Upper lobe of right lung (tissue), 1 donor: ENCODE measurements around the gene TENM4. TPM values are rescaled to one million over a fixed set of nuclear protein-coding genes. Genes with fewer than 3 reads are reported as not detected.

Experiments used
- ATAC-seq: fragments of 200-7000 bp; cut with Tn5 transposase; one replicate; pipeline ENCODE4 v1.9.1; 2020; ENCODE audit warnings: mild to moderate bottlenecking, moderate library complexity
- DNase-seq: peaks from one replicate; pipeline ENCODE4 v3.0.0-alpha.2; 2020
- H3K27ac ChIP-seq: fragments of 200-600 bp; one replicate; pipeline ENCODE4 v1.8.0; 2022
- H3K27me3 ChIP-seq: fragments of 200-600 bp; one replicate; pipeline ENCODE4 v1.8.0; 2022; ENCODE audit warnings: mild to moderate bottlenecking
- H3K36me3 ChIP-seq: fragments of 200-600 bp; one replicate; pipeline ENCODE4 v1.8.0; 2022
- H3K4me1 ChIP-seq: fragments of 200-600 bp; one replicate; pipeline ENCODE4 v1.8.0; 2022
- H3K4me3 ChIP-seq: fragments of 200-600 bp; one replicate; pipeline ENCODE4 v1.8.0; 2022; ENCODE audit warnings: mild to moderate bottlenecking
- H3K9me3 ChIP-seq: fragments of 200-600 bp; one replicate; pipeline ENCODE4 v1.8.0; 2022
- CTCF ChIP-seq: fragments of 200-600 bp; IDR thresholded peaks from one replicate; pipeline ENCODE4 v1.8.0; 2022; ENCODE audit warnings: antibody characterized with exemption
- intact Hi-C: fragments of 100-400 bp; cut with DNase I; formaldehyde crosslinking; loops from one replicate; pipeline ENCODE4 v1.11.0; 2022
- total RNA-seq: library from RNA; stranded (reverse); fragmentation: NEBNext Ultra II Directional; extraction: Animal tissue kit (Norgen Biotek cat#: 25700); gene quantifications from one replicate; pipeline ENCODE4 v1.2.1, GENCODE V29; 2021
- donor health status: DM: no; HTN: yes; CAD: no; lungs with severe emphysema.

Gene TENM4
- total RNA-seq, 1 donor from 2014 or later, result 4.3 TPM

- Histone ChIP-seq H3K9me3 (no peaks in the 10 kb centered on the region), H3K4me1 (no peaks in the 10 kb centered on the region), H3K27me3 (no peaks in the 10 kb centered on the region), H3K27ac (no peak overlapping the region), H3K36me3 (no peaks in the 10 kb centered on the region), H3K4me3 (no peak overlapping the region)
- DNase-seq (no peak), ATAC-seq (no peak)
- intact Hi-C loops, result no loop called here
- no peak for TF ChIP-seq CTCF
Measured at GRCh38 chr11:79358258-79358657, 82.6 kb downstream of the TENM4 start.

- H3K27ac ChIP-seq, result no peak overlapping the region
- TF ChIP-seq CTCF, result no peak
- H3K27me3 ChIP-seq, result no peaks in the 10 kb centered on the region
- no peaks in the 10 kb centered on the region for H3K4me1 ChIP-seq
- H3K9me3 ChIP-seq, result no peaks in the 10 kb centered on the region
- no peak for DNase-seq
- intact Hi-C loops, result no loop called here
- no peak for ATAC-seq
- H3K36me3 ChIP-seq, result no peaks in the 10 kb centered on the region
- H3K4me3 ChIP-seq, result no peak overlapping the region
Measured at GRCh38 chr11:79353706-79354105, 87.1 kb downstream of the TENM4 start.

- Histone ChIP-seq H3K27ac (no peak overlapping the region), H3K27me3 (no peaks in the 10 kb centered on the region), H3K4me3 (no peak overlapping the region), H3K9me3 (no peaks in the 10 kb centered on the region), H3K4me1 (no peaks in the 10 kb centered on the region), H3K36me3 (no peaks in the 10 kb centered on the region)
- no peak for TF ChIP-seq CTCF
- DNase-seq (no peak), ATAC-seq (no peak)
- intact Hi-C loops, result no loop called here
Measured at GRCh38 chr11:79352349-79352703, 88.5 kb downstream of the TENM4 start.

- intact Hi-C loops, result no loop called here
- H3K27ac ChIP-seq, result no peak overlapping the region
- no peak overlapping the region for H3K4me3 ChIP-seq
- no peaks in the 10 kb centered on the region for H3K9me3 ChIP-seq
- H3K4me1 ChIP-seq, result no peaks in the 10 kb centered on the region
- TF ChIP-seq CTCF, result no peak
- no peak for ATAC-seq
- no peaks in the 10 kb centered on the region for H3K36me3 ChIP-seq
- H3K27me3 ChIP-seq, result no peaks in the 10 kb centered on the region
- no peak for DNase-seq
Measured at GRCh38 chr11:79348976-79349682, 91.7 kb downstream of the TENM4 start.

- H3K27me3 ChIP-seq, result no peaks in the 10 kb centered on the region
- intact Hi-C loops, result no loop called here
- no peaks in the 10 kb centered on the region for H3K9me3 ChIP-seq
- DNase-seq, result no peak
- no peaks in the 10 kb centered on the region for H3K36me3 ChIP-seq
- TF ChIP-seq CTCF, result no peak
- no peaks in the 10 kb centered on the region for H3K4me1 ChIP-seq
- ATAC-seq, result no peak
- H3K4me3 ChIP-seq, result no peak overlapping the region
- H3K27ac ChIP-seq, result no peak overlapping the region
Measured at GRCh38 chr11:79346021-79346420, 94.8 kb downstream of the TENM4 start.
